Measurements from ENCODE around the gene ZNF256.

DNA sequence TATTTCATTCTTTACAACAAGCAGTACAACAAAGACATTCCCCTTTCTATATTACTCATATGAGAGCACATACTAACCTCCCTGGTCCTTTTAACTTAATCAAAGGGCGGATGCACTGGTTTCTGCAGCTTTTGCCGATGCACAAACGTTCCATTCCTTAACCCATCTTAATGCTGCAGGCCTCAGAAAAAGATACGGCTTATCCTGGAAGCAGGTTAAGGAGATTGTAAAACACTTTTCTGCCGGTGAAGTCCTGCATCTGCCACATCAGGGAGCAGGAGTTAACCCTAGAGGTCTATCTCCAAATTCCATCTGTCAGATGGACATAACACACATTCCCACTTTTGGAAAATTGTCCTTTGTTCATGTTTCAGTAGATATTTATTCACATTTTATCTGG, 47.2 kb downstream of the ZNF256 start:
- TF ChIP-seq CEBPB (IDR thresholded peaks at IDR 0.05; ENCODE audit: low read depth, low read length) = no peak
- TF ChIP-seq BHLHE40 (IDR thresholded peaks at IDR 0.05; ENCODE audit: low read depth, low read length) = no peak
- no peak for TF ChIP-seq CTCF (conservative IDR thresholded peaks at IDR 0.05; ENCODE audit: low read depth, low read length)
- TF ChIP-seq SMC3 (IDR thresholded peaks at IDR 0.05; ENCODE audit: low read depth, low read length) = no peak
- TF ChIP-seq RAD21 (IDR thresholded peaks at IDR 0.05; ENCODE audit: low read length) = no peak
- TF ChIP-seq POLR2A (IDR thresholded peaks at IDR 0.05; ENCODE audit: low read depth, low read length) = no peak
- no peak for TF ChIP-seq CHD1 (IDR thresholded peaks at IDR 0.05; ENCODE audit: low read depth, low read length)
- TF ChIP-seq USF2 (IDR thresholded peaks at IDR 0.05; ENCODE audit: low read depth, low read length) = no peak
- TF ChIP-seq, protein P1, sequence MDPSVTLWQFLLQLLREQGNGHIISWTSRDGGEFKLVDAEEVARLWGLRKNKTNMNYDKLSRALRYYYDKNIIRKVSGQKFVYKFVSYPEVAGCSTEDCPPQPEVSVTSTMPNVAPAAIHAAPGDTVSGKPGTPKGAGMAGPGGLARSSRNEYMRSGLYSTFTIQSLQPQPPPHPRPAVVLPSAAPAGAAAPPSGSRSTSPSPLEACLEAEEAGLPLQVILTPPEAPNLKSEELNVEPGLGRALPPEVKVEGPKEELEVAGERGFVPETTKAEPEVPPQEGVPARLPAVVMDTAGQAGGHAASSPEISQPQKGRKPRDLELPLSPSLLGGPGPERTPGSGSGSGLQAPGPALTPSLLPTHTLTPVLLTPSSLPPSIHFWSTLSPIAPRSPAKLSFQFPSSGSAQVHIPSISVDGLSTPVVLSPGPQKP (IDR thresholded peaks at IDR 0.05; ENCODE audit: borderline replicate concordance, low read depth, low read length) = no peak
- TF ChIP-seq MAFK (IDR thresholded peaks at IDR 0.05; ENCODE audit: low read depth, low read length) = no peak
- no peak for TF ChIP-seq RFX5 (IDR thresholded peaks at IDR 0.05; ENCODE audit: low read depth, low read length)

All from IMR-90 (cell line).